Astrocyte (in vitro differentiated cells and primary cell): Measurements from ENCODE around the gene ZNF341.

Experiments
- EZH2 ChIP-seq: IDR thresholded peaks from 2 replicates; pipeline ENCODE4 v1.6.1; 2012; ENCODE audit warnings: mild to moderate bottlenecking, low read length, inconsistent platforms; ENCODE audit not compliant: insufficient read depth
- TF ChIP-seq, protein P1 (sequence below): IDR thresholded peaks from 2 replicates; pipeline ENCODE4 v1.5.1; 2011; ENCODE audit warnings: low read depth, mild to moderate bottlenecking, inconsistent platforms, low read length, moderate library complexity; ENCODE audit not compliant: insufficient read depth

- TF ChIP-seq, protein P1, sequence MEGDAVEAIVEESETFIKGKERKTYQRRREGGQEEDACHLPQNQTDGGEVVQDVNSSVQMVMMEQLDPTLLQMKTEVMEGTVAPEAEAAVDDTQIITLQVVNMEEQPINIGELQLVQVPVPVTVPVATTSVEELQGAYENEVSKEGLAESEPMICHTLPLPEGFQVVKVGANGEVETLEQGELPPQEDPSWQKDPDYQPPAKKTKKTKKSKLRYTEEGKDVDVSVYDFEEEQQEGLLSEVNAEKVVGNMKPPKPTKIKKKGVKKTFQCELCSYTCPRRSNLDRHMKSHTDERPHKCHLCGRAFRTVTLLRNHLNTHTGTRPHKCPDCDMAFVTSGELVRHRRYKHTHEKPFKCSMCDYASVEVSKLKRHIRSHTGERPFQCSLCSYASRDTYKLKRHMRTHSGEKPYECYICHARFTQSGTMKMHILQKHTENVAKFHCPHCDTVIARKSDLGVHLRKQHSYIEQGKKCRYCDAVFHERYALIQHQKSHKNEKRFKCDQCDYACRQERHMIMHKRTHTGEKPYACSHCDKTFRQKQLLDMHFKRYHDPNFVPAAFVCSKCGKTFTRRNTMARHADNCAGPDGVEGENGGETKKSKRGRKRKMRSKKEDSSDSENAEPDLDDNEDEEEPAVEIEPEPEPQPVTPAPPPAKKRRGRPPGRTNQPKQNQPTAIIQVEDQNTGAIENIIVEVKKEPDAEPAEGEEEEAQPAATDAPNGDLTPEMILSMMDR, result no peak
- TF ChIP-seq EZH2, result no peak
These were observed 4.0 kb upstream of the ZNF341 start for GRCh38 chr20:33727806-33728205.
